ENCODE results near the gene XPOT. TPM values are rescaled to one million over a fixed set of nuclear protein-coding genes. Genes with fewer than 3 reads are reported as not detected.

XPOT gene
- total RNA-seq, 1 experiment from 2014 or later: 122 TPM

GRCh38 chr12:64450711-64451486 is 46.7 kb downstream of the XPOT start:
- 0 out of 2 replicates have a peak overlapping the region, but pooled peaks have one; percentile 73 for H2AFZ ChIP-seq
- peaks cover 26% of the 10 kb centered on the region for H3K36me3 ChIP-seq (ENCODE audit: low read depth)
- TF ChIP-seq EZH2 (IDR thresholded peaks at IDR 0.05; ENCODE audit: low read depth) (no peak), CTCF (conservative IDR thresholded peaks at IDR 0.05) (no peak)
- CTCF ChIA-PET: interaction anchor here (0.6 kb wide), 2 partner anchors 114 to 523 kb away, joined by 3 to 22 read pairs; no protein-coding TSS in a partner anchor
- BruUV-seq (replicated peaks): no TSS peak
- intact Hi-C loops (cut with micrococcal nuclease; ENCODE audit: unreplicated experiment): loop anchor here (5.0 to 10.0 kb wide), 2 partner anchors 49 to 154 kb away; partner anchors contain the start of gene XPOT
- H3K27ac ChIP-seq: peak overlapping the region; percentile 87
- POLR2A ChIA-PET (ENCODE audit: unreplicated experiment): no interaction called here
- peaks cover 40% of the 10 kb centered on the region for H4K20me1 ChIP-seq (ENCODE audit: insufficient read depth)
- H3K4me3 ChIP-seq: peak overlapping the region; percentile 69
- H3K79me2 ChIP-seq (ENCODE audit: low read depth): peaks cover 35% of the 10 kb centered on the region
- H3K27me3 ChIP-seq (ENCODE audit: insufficient read depth, low read depth): no peaks in the 10 kb centered on the region
- H3F3A ChIP-seq (ENCODE audit: insufficient read depth, low read depth): peaks cover 58% of the 10 kb centered on the region
- no peaks in the 10 kb centered on the region for H3K9me3 ChIP-seq (ENCODE audit: insufficient read depth, low read depth)
- H3K4me2 ChIP-seq: peak overlapping the region; percentile 89
- peaks cover 26% of the 10 kb centered on the region for H3K4me1 ChIP-seq (replicated peaks; ENCODE audit: insufficient read depth)
- DNase-seq: no peak
- H3K9me2 ChIP-seq (ENCODE audit: insufficient read depth): no peaks in the 10 kb centered on the region

GRCh38 chr12:64451687-64452558 is 47.7 kb downstream of the XPOT start, which contains the start of gene TBK1:
Gene TBK1, plus strand, starts transcription at chr12:64452120. Its CDS starts 3,751 bp downstream, at chr12:64455871.
- ChIA-PET CTCF (interaction anchor here (0.6 kb wide), 1 partner anchor 116 kb away, joined by 3 read pairs; no protein-coding TSS in a partner anchor), POLR2A (ENCODE audit: unreplicated experiment) (no interaction called here)
- peak within 1 kb of the TSS; percentile 89 for H3K4me2 ChIP-seq
- H3K9me2 ChIP-seq (ENCODE audit: insufficient read depth): no peaks in the 10 kb centered on the region
- peak; percentile 74 to 90 for DNase-seq
- H2AFZ ChIP-seq: peak within 1 kb of the TSS; percentile 73
- no peaks in the 10 kb centered on the region for H3K9me3 ChIP-seq (ENCODE audit: insufficient read depth, low read depth)
- H3K4me1 ChIP-seq (replicated peaks; ENCODE audit: insufficient read depth): peaks cover 26% of the 10 kb centered on the region
- BruUV-seq (replicated peaks): TSS peak; percentile 76
- peaks cover 53% of the 10 kb centered on the region for H3F3A ChIP-seq (ENCODE audit: insufficient read depth, low read depth)
- TF ChIP-seq CTCF (conservative IDR thresholded peaks at IDR 0.05): no peak
- no peak for TF ChIP-seq EZH2 (IDR thresholded peaks at IDR 0.05; ENCODE audit: low read depth)
- H3K27ac ChIP-seq: peak within 1 kb of the TSS; percentile 87
- intact Hi-C loops (cut with micrococcal nuclease; ENCODE audit: unreplicated experiment): loop anchor here (5.0 to 10.0 kb wide), 2 partner anchors 50 to 153 kb away; partner anchors contain the start of gene XPOT
- H3K36me3 ChIP-seq (ENCODE audit: low read depth): peaks cover 19% of the 10 kb centered on the region
- H4K20me1 ChIP-seq (ENCODE audit: insufficient read depth): peaks cover 45% of the 10 kb centered on the region
- peak within 1 kb of the TSS; percentile 69 for H3K4me3 ChIP-seq
- no peaks in the 10 kb centered on the region for H3K27me3 ChIP-seq (ENCODE audit: insufficient read depth, low read depth)
- peaks cover 42% of the 10 kb centered on the region for H3K79me2 ChIP-seq (ENCODE audit: low read depth)

Measured in PC-9 (cell line).